Measurements from ENCODE around the gene PLCD4. TPM values are rescaled to one million over a fixed set of nuclear protein-coding genes. Genes with fewer than 3 reads are reported as not detected.

Gene PLCD4
- total and polyA plus RNA-seq, 2 experiments from 2014 or later = 0.65 to 1.7 TPM

GRCh38 chr2:218644721-218645120, 37.0 kb downstream of the PLCD4 start:
- peaks cover 5% of the 10 kb centered on the region for H3K79me2 ChIP-seq
- TF ChIP-seq CTCF (IDR thresholded peaks at IDR 0.05; ENCODE audit: poor library complexity) (no peak), EZH2 (IDR thresholded peaks at IDR 0.05; ENCODE audit: borderline replicate concordance) (no peak), EZH2phosphoT487 (IDR thresholded peaks at IDR 0.05; ENCODE audit: low read depth, severe bottlenecking, unreplicated experiment) (no peak)

GRCh38 chr2:218645126-218645525, 37.4 kb downstream of the PLCD4 start:
- H4K20me1 ChIP-seq (ENCODE audit: insufficient read depth, poor library complexity, severe bottlenecking) = no peaks in the 10 kb centered on the region
- H3K4me3 ChIP-seq = no peak overlapping the region
- H3K9me3 ChIP-seq (ENCODE audit: low read depth) = no peaks in the 10 kb centered on the region
- H3K27me3 ChIP-seq = no peaks in the 10 kb centered on the region
- no peaks in the 10 kb centered on the region for H3K36me3 ChIP-seq (replicated peaks; ENCODE audit: insufficient read depth, low read depth)
- WGBS (ENCODE audit: low lambda C conversion rate, missing lambda C conversion rate) = 86% methylated on average over 1 of the region's 1 CpG
- H3K9me2 ChIP-seq (replicated peaks; ENCODE audit: insufficient read depth) = no peaks in the 10 kb centered on the region
- no peaks in the 10 kb centered on the region for H3K4me1 ChIP-seq (ENCODE audit: insufficient read depth)
- H3K4me2 ChIP-seq = no peak overlapping the region
- no peak for TF ChIP-seq EZH2phosphoT487 (IDR thresholded peaks at IDR 0.05; ENCODE audit: low read depth, severe bottlenecking, unreplicated experiment)
- no peak for TF ChIP-seq CTCF (IDR thresholded peaks at IDR 0.05; ENCODE audit: poor library complexity)
- TF ChIP-seq EZH2 (IDR thresholded peaks at IDR 0.05; ENCODE audit: borderline replicate concordance) = no peak
- H3K27ac ChIP-seq = peak overlapping the region; percentile 79
- peak; percentile 42 for DNase-seq (ENCODE audit: low spot score)
- peaks cover 5% of the 10 kb centered on the region for H3K79me2 ChIP-seq
- H2AFZ ChIP-seq = no peak overlapping the region

More at GRCh38 chr2:218644721-218645120, 37.0 kb downstream of the PLCD4 start:
- no peaks in the 10 kb centered on the region for H3K4me1 ChIP-seq (ENCODE audit: insufficient read depth)
- H4K20me1 ChIP-seq (ENCODE audit: insufficient read depth, poor library complexity, severe bottlenecking) = no peaks in the 10 kb centered on the region
- H3K4me2 ChIP-seq = no peak overlapping the region
- no peaks in the 10 kb centered on the region for H3K9me3 ChIP-seq (ENCODE audit: low read depth)
- no peaks in the 10 kb centered on the region for H3K36me3 ChIP-seq (replicated peaks; ENCODE audit: insufficient read depth, low read depth)
- WGBS (ENCODE audit: low lambda C conversion rate, missing lambda C conversion rate) = 87% methylated on average over 11 of the region's 11 CpGs
- H3K9me2 ChIP-seq (replicated peaks; ENCODE audit: insufficient read depth) = no peaks in the 10 kb centered on the region
- no peak overlapping the region for H2AFZ ChIP-seq
- H3K4me3 ChIP-seq = no peak overlapping the region
- H3K27ac ChIP-seq = peak overlapping the region; percentile 33
- no peak for DNase-seq (ENCODE audit: low spot score)
- H3K27me3 ChIP-seq = no peaks in the 10 kb centered on the region

GRCh38 chr2:218648088-218648786, 40.5 kb downstream of the PLCD4 start:
- Histone ChIP-seq H3K9me3 (ENCODE audit: low read depth) (no peaks in the 10 kb centered on the region), H3K4me3 (no peak overlapping the region), H3K79me2 (peaks cover 5% of the 10 kb centered on the region), H3K9me2 (replicated peaks; ENCODE audit: insufficient read depth) (no peaks in the 10 kb centered on the region), H3K27ac (no peak overlapping the region), H2AFZ (no peak overlapping the region), H3K27me3 (no peaks in the 10 kb centered on the region), H3K4me2 (no peak overlapping the region), H3K36me3 (replicated peaks; ENCODE audit: insufficient read depth, low read depth) (no peaks in the 10 kb centered on the region), H4K20me1 (ENCODE audit: insufficient read depth, poor library complexity, severe bottlenecking) (no peaks in the 10 kb centered on the region), H3K4me1 (ENCODE audit: insufficient read depth) (no peaks in the 10 kb centered on the region)
- DNase-seq (ENCODE audit: low spot score) = peak; percentile 74
- no peak for TF ChIP-seq EZH2 (IDR thresholded peaks at IDR 0.05; ENCODE audit: borderline replicate concordance)
- TF ChIP-seq CTCF (IDR thresholded peaks at IDR 0.05; ENCODE audit: poor library complexity) = peak; percentile 83
- 79% methylated on average over 9 of the region's 9 CpGs for WGBS (ENCODE audit: low lambda C conversion rate, missing lambda C conversion rate)
